Urinary bladder (tissue), 4 donors: ENCODE data around the gene PRKAG1. TPM values are rescaled to one million over a fixed set of nuclear protein-coding genes. Genes with fewer than 3 reads are reported as not detected.

Source experiments
- DNase-seq: peaks from one replicate; pipeline ENCODE4 v3.0.0-alpha.2; 2015; ENCODE audit errors: extremely low spot score
- H3K27ac ChIP-seq: one replicate; pipeline ENCODE4 v1.5.1; 2013; ENCODE audit warnings: low read depth, mild to moderate bottlenecking, moderate library complexity
- H3K36me3 ChIP-seq: one replicate; pipeline ENCODE4 v1.6.1; 2013; ENCODE audit warnings: mild to moderate bottlenecking, moderate library complexity; ENCODE audit not compliant: insufficient read depth
- H3K4me1 ChIP-seq: one replicate; pipeline ENCODE4 v1.6.1; 2013; ENCODE audit warnings: mild to moderate bottlenecking, moderate library complexity; ENCODE audit not compliant: insufficient read depth
- H3K4me3 ChIP-seq: one replicate; pipeline ENCODE4 v1.5.1; 2013; ENCODE audit warnings: low read depth, low read length
- WGBS: extraction: QIAGEN DNeasy Blood & Tissue Kit; methylation state at CpG from one replicate; pipeline ENCODE4 v1.1.7; 2013; 5-methylcytosine and 5-hydroxymethylcytosine counted together
- polyA plus RNA-seq: library from polyadenylated mRNA; stranded (reverse); fragments of 200-250 nt; gene quantifications from one replicate; pipeline ENCODE4 v1.2.3, GENCODE V29; 2013
- total RNA-seq: library from RNA; depleted of rRNA; stranded (reverse); fragments of >200 nt; gene quantifications from one replicate; pipeline ENCODE4 v1.2.3, GENCODE V29; 2014
- donor health status: healthy with polysubstance abuse.
- donor health status: healthy.

The PRKAG1 gene
- total and polyA plus RNA-seq, 2 donors = 41.8 to 63.3 TPM

GRCh38 chr12:49041881-49042484 is 23.4 kb upstream of the PRKAG1 start:
- H3K36me3 ChIP-seq = peaks cover 17% of the 10 kb centered on the region
- no peak overlapping the region for H3K27ac ChIP-seq
- no peak for DNase-seq
- no peaks in the 10 kb centered on the region for H3K4me1 ChIP-seq
- H3K4me3 ChIP-seq = no peak overlapping the region
- 90% methylated on average over 18 of the region's 18 CpGs for WGBS

DNA sequence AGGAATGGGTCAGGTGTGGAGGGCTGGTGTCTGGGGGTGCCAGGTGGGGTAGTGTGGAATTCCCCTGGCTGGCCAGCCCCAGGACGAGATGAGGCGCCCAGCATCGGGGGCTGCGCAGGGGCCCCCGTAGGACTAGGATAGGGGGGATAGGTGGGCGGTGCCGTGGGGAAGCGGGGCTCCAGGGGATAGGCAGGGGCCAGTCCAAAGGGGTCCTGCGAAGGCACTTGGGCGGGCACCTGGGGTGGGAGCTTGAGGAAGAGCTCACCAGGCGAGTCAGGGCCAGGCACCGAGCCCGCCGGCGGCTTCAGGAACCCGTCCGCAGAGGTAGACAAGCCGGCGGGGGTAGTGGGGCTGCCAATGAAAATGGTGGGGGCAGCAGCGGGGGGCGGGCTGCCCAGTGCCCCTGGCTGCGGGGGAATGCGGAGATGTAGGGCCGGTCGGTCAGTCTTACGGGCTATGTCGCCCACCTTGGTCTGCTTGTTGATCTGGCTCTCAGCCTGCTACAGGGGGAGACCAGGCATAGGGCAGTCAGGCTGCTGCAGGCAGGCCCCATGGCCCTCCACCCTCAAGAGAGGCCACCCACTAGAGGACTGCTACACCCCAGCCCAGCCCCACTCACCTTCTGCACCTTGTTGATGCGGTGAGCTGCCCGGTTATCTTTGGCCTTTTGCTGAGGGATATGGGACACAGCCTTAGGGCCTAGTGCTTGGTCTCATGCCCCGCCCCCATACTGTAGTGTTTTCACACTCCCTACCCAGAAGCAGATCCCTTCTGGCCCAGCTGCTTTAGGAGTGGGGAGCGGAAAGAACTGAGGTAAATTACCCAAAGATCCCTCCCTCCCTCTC is 22.7 kb upstream of the PRKAG1 start:
- H3K36me3 ChIP-seq = peaks cover 17% of the 10 kb centered on the region
- DNase-seq = no peak

GRCh38 chr12:49040364-49040855 is 21.8 kb upstream of the PRKAG1 start:
- DNase-seq = no peak
- WGBS = 93% methylated on average over 14 of the region's 14 CpGs
- H3K27ac ChIP-seq = no peak overlapping the region
- H3K36me3 ChIP-seq = peaks cover 13% of the 10 kb centered on the region
- no peak overlapping the region for H3K4me3 ChIP-seq
- H3K4me1 ChIP-seq = no peaks in the 10 kb centered on the region

More for the DNA sequence above, 22.7 kb upstream of the PRKAG1 start:
- H3K4me3 ChIP-seq = no peak overlapping the region
- 93% methylated on average over 31 of the region's 31 CpGs for WGBS
- no peak overlapping the region for H3K27ac ChIP-seq
- no peaks in the 10 kb centered on the region for H3K4me1 ChIP-seq

GRCh38 chr12:49039421-49040363 is 21.1 kb upstream of the PRKAG1 start:
- Histone ChIP-seq H3K36me3 (peaks cover 8% of the 10 kb centered on the region), H3K4me1 (no peaks in the 10 kb centered on the region), H3K27ac (no peak overlapping the region), H3K4me3 (no peak overlapping the region)
- 92% methylated on average over 30 of the region's 30 CpGs for WGBS
- DNase-seq = no peak

GRCh38 chr12:49038291-49038955 is 19.8 kb upstream of the PRKAG1 start:
- Histone ChIP-seq H3K4me3 (no peak overlapping the region), H3K27ac (no peak overlapping the region), H3K4me1 (no peaks in the 10 kb centered on the region), H3K36me3 (peaks cover 6% of the 10 kb centered on the region)
- 94% methylated on average over 20 of the region's 20 CpGs for WGBS
- no peak for DNase-seq

GRCh38 chr12:49037947-49038237 is 19.3 kb upstream of the PRKAG1 start:
- peaks cover 9% of the 10 kb centered on the region for H3K36me3 ChIP-seq
- no peaks in the 10 kb centered on the region for H3K4me1 ChIP-seq
- no peak overlapping the region for H3K27ac ChIP-seq
- H3K4me3 ChIP-seq = no peak overlapping the region
- DNase-seq = no peak
- 89% methylated on average over 7 of the region's 7 CpGs for WGBS

GRCh38 chr12:49037111-49037946 is 18.8 kb upstream of the PRKAG1 start:
- no peak overlapping the region for H3K4me3 ChIP-seq
- H3K4me1 ChIP-seq = no peaks in the 10 kb centered on the region
- peaks cover 11% of the 10 kb centered on the region for H3K36me3 ChIP-seq
- H3K27ac ChIP-seq = no peak overlapping the region
- DNase-seq = no peak
- WGBS = 94% methylated on average over 9 of the region's 9 CpGs

DNA sequence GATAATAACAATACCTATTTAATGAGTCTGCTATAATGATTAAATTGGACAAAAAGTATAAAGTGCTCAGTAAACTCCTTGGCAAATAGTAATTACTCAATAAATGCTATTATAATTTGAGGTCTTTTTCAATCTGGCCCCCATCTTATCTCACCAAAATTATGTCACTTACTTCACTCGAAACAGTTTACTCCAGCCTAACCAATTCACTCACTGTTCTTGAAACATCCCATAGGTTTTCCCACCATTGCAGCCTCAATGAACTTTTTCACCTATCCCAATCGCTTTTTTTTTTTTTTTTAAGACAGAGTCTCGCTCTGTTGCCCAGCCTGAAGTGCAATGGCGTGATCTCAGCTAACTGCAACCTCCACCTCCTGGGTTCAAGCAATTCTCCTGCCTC is 17.5 kb upstream of the PRKAG1 start:
- Histone ChIP-seq H3K36me3 (peaks cover 8% of the 10 kb centered on the region), H3K4me3 (no peak overlapping the region), H3K4me1 (no peaks in the 10 kb centered on the region), H3K27ac (no peak overlapping the region)
- 92% methylated on average over 4 of the region's 4 CpGs for WGBS
- no peak for DNase-seq

DNA sequence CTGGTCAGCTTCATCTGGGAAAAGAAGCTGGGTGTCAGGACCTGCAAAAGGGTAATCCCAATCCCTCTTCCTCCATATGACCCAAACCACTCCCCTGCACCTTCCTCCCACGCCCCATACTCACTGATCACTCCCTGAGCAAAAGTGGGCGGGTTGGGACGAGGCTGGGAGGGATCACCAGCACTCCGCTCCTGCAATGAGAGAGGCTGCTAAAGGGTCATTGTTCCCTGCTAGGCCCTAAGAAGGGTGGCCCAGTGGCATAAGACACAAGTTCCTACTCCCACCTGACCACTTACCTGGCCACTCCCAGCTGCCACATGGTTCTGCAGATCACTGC is 15.7 kb upstream of the PRKAG1 start:
- Histone ChIP-seq H3K4me1 (no peaks in the 10 kb centered on the region), H3K4me3 (no peak overlapping the region), H3K36me3 (peaks cover 7% of the 10 kb centered on the region), H3K27ac (no peak overlapping the region)
- no peak for DNase-seq
- WGBS = 84% methylated on average over 4 of the region's 4 CpGs

DNA sequence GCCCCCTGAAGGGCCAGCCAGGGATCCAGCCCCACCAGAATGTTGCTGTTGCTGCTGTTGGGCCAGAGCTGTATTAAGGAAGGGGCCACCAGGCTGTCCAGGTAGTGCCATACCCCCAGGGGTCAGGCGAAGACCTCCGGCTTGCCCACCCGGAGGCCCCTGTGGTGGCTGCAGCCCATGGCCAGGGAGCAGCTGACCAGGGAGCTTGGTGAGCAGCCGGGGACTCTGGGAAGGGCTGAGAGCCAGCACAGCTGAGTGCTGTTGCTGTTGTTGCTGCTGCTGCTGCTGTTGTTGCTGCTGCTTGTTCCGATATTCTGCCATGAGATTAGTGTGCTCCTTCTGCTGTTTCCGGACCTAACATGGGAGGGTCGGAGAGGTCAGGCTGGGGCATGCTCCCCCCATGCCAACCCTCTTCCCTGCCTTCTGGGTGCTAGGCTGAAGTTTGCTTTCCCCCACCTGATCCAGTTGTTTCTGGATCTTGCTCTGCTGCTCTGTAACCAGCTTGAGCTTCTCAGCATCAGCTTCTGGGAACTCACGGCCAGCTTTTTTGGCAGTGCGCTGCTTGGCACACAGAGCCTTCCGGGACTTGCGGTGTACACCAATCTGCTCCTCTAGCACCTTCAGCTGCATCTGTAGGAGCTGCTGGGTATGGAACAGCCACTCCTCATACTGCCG is 15.2 kb upstream of the PRKAG1 start:
- Histone ChIP-seq H3K36me3 (peaks cover 7% of the 10 kb centered on the region), H3K27ac (no peak overlapping the region), H3K4me1 (no peaks in the 10 kb centered on the region), H3K4me3 (no peak overlapping the region)
- WGBS = 74% methylated on average over 12 of the region's 12 CpGs
- no peak for DNase-seq

- H3K4me3 ChIP-seq = no peak overlapping the region
- WGBS = 90% methylated on average over 3 of the region's 3 CpGs
- H3K4me1 ChIP-seq = no peaks in the 10 kb centered on the region
- no peak overlapping the region for H3K27ac ChIP-seq
- H3K36me3 ChIP-seq = peaks cover 6% of the 10 kb centered on the region
- DNase-seq = no peak
These were observed 14.3 kb upstream of the PRKAG1 start for GRCh38 chr12:49032679-49033447.

GRCh38 chr12:49032276-49032675 is 13.7 kb upstream of the PRKAG1 start:
- no peak for DNase-seq
- no peaks in the 10 kb centered on the region for H3K4me1 ChIP-seq
- H3K36me3 ChIP-seq = peaks cover 8% of the 10 kb centered on the region
- 76% methylated on average over 4 of the region's 4 CpGs for WGBS
- H3K4me3 ChIP-seq = no peak overlapping the region
- no peak overlapping the region for H3K27ac ChIP-seq
